ENCODE data around the gene LGALS7.

GRCh38 chr19:38727868-38728660 lies 45.3 kb downstream of the LGALS7 start:
- TF ChIP-seq CTCF (IDR thresholded peaks at IDR 0.05; ENCODE audit: poor library complexity, severe bottlenecking) = no peak
- no peak for TF ChIP-seq TAF1 (IDR thresholded peaks at IDR 0.05; ENCODE audit: low read depth)
- no peak for TF ChIP-seq RAD21 (conservative IDR thresholded peaks at IDR 0.05)
- TF ChIP-seq EZH2 (IDR thresholded peaks at IDR 0.05; ENCODE audit: borderline replicate concordance, insufficient read depth, low read length, poor library complexity, severe bottlenecking) = no peak
- TF ChIP-seq POLR2AphosphoS5 (IDR thresholded peaks at IDR 0.05) = no peak

Data from neural cell (in vitro differentiated cells).